GM12878 (cell line): ENCODE results near the gene SPTBN1. TPM values are rescaled to one million over a fixed set of nuclear protein-coding genes. Genes with fewer than 3 reads are reported as not detected.

ENCODE experiments used
- ATAC-seq: fragments of 200-7000 bp; cut with Tn5 transposase; 3 replicates; pipeline ENCODE4 v1.9.1; 2020; ENCODE audit warnings: mild to moderate bottlenecking, moderate library complexity
- BruUV-seq: library from RNA; stranded (reverse); fragments of 400-500 nt; replicated peaks from 2 replicates; lab custom pipeline; 2021; lab: Mats Ljungman, UMichigan
- CTCF ChIA-PET: fragments of 300-600 bp; sonication (Branson Sonifier 250); formaldehyde crosslinking; extraction: SDS; loops from one replicate; lab custom pipeline; 2021; ENCODE audit warnings: inconsistent platforms; lab: Yijun Ruan, JAX
- POLR2A ChIA-PET: fragments of 350-600 bp; formaldehyde crosslinking; extraction: SDS; loops from one replicate; lab custom pipeline; 2021; ENCODE audit warnings: inconsistent platforms; lab: Charles Lee
- RAD21 ChIA-PET: fragments of 300-600 bp; sonication (Branson Sonifier 250); formaldehyde crosslinking; loops from one replicate; lab custom pipeline; 2023; ENCODE audit warnings: antibody characterized with exemption; ENCODE audit not compliant: unreplicated experiment; lab: Charles Lee
- SMC1A ChIA-PET: fragments of 300-600 bp; sonication (Branson Sonifier 250); formaldehyde crosslinking; loops from one replicate; lab custom pipeline; 2023; ENCODE audit not compliant: unreplicated experiment, uncharacterized antibody; lab: Charles Lee
- DNase-seq: peaks from one replicate; pipeline ENCODE4 v3.0.0-alpha.2; 2011; ENCODE audit warnings: low read depth, low spot score
- FAIRE-seq: peaks from 3 replicates; lab custom pipeline; 2011; peaks lifted over from hg19 to GRCh38; lab: Jason Lieb, UNC
- H2AFZ ChIP-seq: 2 replicates; pipeline ENCODE4 v1.6.0; 2011; ENCODE audit warnings: low read depth, low read length, control low read depth; ENCODE audit not compliant: control insufficient read depth
- H3K27ac ChIP-seq: 2 replicates; pipeline ENCODE4 v1.5.1; 2011; ENCODE audit warnings: control low read depth; ENCODE audit not compliant: control insufficient read depth, insufficient read depth
- H3K27me3 ChIP-seq, 2 experiments: replicated peaks in 1 of 2; 2 replicates each; pipeline versions ENCODE4 v1.6.0 to v1.6.1; 2011; ENCODE audit warnings: low read length in 1 of 2; ENCODE audit not compliant: control insufficient read depth in 2 of 2, insufficient read depth in 2 of 2
- H3K36me3 ChIP-seq, 2 experiments: 2 replicates each; pipeline ENCODE4 v1.5.1; 2011; ENCODE audit warnings: low read length in 1 of 2; ENCODE audit not compliant: control insufficient read depth in 2 of 2, insufficient read depth in 2 of 2
- H3K4me1 ChIP-seq: 2 replicates; pipeline ENCODE4 v1.6.1; 2011; ENCODE audit warnings: mild to moderate bottlenecking, low read length, moderate library complexity, mixed read lengths; ENCODE audit not compliant: control insufficient read depth, insufficient read depth
- H3K4me2 ChIP-seq: 2 replicates; pipeline ENCODE4 v1.6.0; 2011; ENCODE audit warnings: control low read depth; ENCODE audit not compliant: control insufficient read depth, insufficient read depth
- H3K4me3 ChIP-seq: fragments of 200-600 bp; sonication (generic); 2 replicates; pipeline ENCODE4 v1.5.1; 2016
- H3K79me2 ChIP-seq: 2 replicates; pipeline ENCODE4 v1.6.0; 2011; ENCODE audit warnings: low read length; ENCODE audit not compliant: control insufficient read depth, insufficient read depth
- H3K9ac ChIP-seq: 2 replicates; pipeline ENCODE4 v1.8.0; 2011; ENCODE audit warnings: low read length, control low read depth, mixed read lengths; ENCODE audit not compliant: control insufficient read depth, insufficient read depth
- H3K9me3 ChIP-seq: replicated peaks from 3 replicates; pipeline ENCODE4 v1.5.1; 2011; ENCODE audit warnings: mild to moderate bottlenecking, low read length; ENCODE audit not compliant: control insufficient read depth, insufficient read depth
- H4K20me1 ChIP-seq: 2 replicates; pipeline ENCODE4 v1.6.0; 2011; ENCODE audit not compliant: control insufficient read depth, insufficient read depth
- BCL11A ChIP-seq: IDR thresholded peaks from 2 replicates; pipeline ENCODE4 v1.6.1; 2011; ENCODE audit warnings: low read depth, low read length
- CHD4 ChIP-seq: fragments of 200-600 bp; sonication (generic); IDR thresholded peaks from 2 replicates; pipeline ENCODE4 v1.6.1; 2016; ENCODE audit warnings: mild to moderate bottlenecking
- IKZF2 ChIP-seq, 2 experiments: fragments of 450-650 bp; IDR thresholded peaks; 2 replicates each; pipeline ENCODE4 v1.6.1; 2017; ENCODE audit warnings: mild to moderate bottlenecking in 2 of 2, moderate library complexity in 2 of 2
- MEF2B ChIP-seq: fragments of 450-650 bp; IDR thresholded peaks from 2 replicates; pipeline ENCODE4 v1.6.1; 2018; ENCODE audit warnings: mild to moderate bottlenecking, moderate library complexity; ENCODE audit not compliant: partially characterized antibody, poor library complexity, severe bottlenecking
- RBBP5 ChIP-seq: fragments of 200-600 bp; sonication (generic); conservative IDR thresholded peaks from 2 replicates; pipeline ENCODE4 v1.6.1; 2016
- SREBF2 ChIP-seq: IDR thresholded peaks from 2 replicates; pipeline ENCODE4 v1.6.1; 2012; ENCODE audit warnings: mild to moderate bottlenecking, low read length
- TAF1 ChIP-seq: IDR thresholded peaks from 2 replicates; pipeline ENCODE4 v1.6.1; 2011; ENCODE audit warnings: mild to moderate bottlenecking, low read depth, low read length, borderline replicate concordance
- WGBS: methylation state at CpG from one replicate; pipeline ENCODE4 v1.1.6; 2016; ENCODE audit warnings: low lambda C conversion rate; ENCODE audit not compliant: insufficient replicate concordance, insufficient coverage; ENCODE audit errors: missing lambda C conversion rate; 5-methylcytosine and 5-hydroxymethylcytosine counted together
- in situ Hi-C: fragments of 300-500 bp; cut with MboI; formaldehyde crosslinking; loops from 9 replicates; pipeline ENCODE4 v1.14.3; 2018; ENCODE audit warnings: mixed read lengths
- intact Hi-C: fragments of 100-400 bp; cut with micrococcal nuclease; formaldehyde crosslinking; loops from one replicate; pipeline ENCODE4 v1.14.2; 2022; ENCODE audit not compliant: unreplicated experiment
- polyA plus RNA-seq, 11 experiments: library from polyadenylated mRNA; depleted of rRNA in 4 of 11; unstranded in 6 of 11; stranded (reverse) in 5 of 11; fragments of >200 nt; fragmentation: Nextera tagmentation in 4 of 11; fragmentation: Illumina TruSeq in 1 of 11; extraction: Ambion mirVana in 4 of 11; extraction: Trizol in 1 of 11; gene quantifications; 1 replicate in 1 of 11; 2 replicates in 10 of 11; pipeline versions ENCODE4 v1.2.1 to v1.2.3, GENCODE V29; 2011 to 2016; ENCODE audit warnings: inconsistent platforms in 2 of 11, missing spikeins in 2 of 11, low read depth in 1 of 11
- total RNA-seq, 4 experiments: library from RNA; depleted of rRNA in 3 of 4; stranded (reverse); fragments of >200 nt in 3 of 4; fragmentation: Illumina TruSeq in 1 of 4; extraction: Trizol in 1 of 4; gene quantifications; 2 replicates each; pipeline versions ENCODE4 v1.2.1 to v1.2.3, GENCODE V29; 2013 to 2021
- TF ChIP-seq, protein P1 (sequence below): IDR thresholded peaks from 2 replicates; pipeline ENCODE4 v1.6.1; 2012; ENCODE audit warnings: low read depth, low read length, improper control_type of control experiment
- TF ChIP-seq, protein P2 (sequence below): fragments of 450-650 bp; formaldehyde crosslinking; IDR thresholded peaks from 2 replicates; pipeline ENCODE4 v1.5.0; 2022; ENCODE audit warnings: mild to moderate bottlenecking, missing genetic modification characterization

Gene SPTBN1
- total and polyA plus RNA-seq, 10 of the 15 experiments (the other 5 are each of a cell fraction or from before 2014, with no cell fraction given): 20.6 to 154 (median 76.7) TPM

DNA sequence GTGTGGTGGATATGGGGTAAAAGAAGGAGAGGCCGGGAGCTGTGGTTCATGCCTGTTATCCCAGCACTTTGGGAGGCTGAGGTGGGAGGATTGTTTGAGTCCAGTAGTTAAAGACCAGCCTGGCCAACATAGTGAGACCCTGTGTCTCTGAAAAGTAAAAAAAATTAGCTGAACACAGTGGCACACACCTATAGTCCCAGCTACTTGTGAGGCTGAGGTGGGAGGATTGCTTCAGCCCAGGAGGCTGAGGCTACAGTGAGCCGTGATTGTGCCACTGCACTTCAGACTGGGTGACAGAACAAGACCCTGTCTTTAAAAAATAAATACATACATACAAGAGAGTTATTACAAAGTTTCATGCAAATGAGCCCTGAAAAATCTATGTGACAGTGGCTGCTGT lies 80.6 kb downstream of the SPTBN1 start (continued):
- no peak for TF ChIP-seq TAF1
- TF ChIP-seq BCL11A: no peak
- TF ChIP-seq, all 136 proteins: peak for 0

DNA sequence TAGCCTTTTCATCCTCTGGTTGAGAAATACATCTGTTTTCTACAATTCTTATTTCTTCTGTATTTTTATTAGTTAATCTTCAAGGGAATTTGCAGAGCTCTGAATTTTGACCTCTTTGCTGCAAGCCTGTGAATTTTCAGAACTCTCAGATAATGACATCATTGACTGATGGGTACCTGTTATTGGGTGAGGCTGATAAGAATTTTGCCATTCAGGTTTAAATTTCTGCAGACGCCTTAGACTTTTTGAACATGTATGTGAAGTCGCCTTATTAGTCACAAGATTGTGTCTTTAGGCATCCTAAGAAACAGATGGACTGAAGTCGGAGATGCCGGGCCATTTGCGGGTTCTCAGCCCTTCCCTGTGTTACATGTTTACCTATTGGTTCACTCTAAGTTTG lies 82.4 kb downstream of the SPTBN1 start:
- ATAC-seq (no peak), FAIRE-seq (no peak), DNase-seq (no peak)
- no peak overlapping the region for H3K27ac ChIP-seq
- no peak overlapping the region for H2AFZ ChIP-seq
- H3K4me1 ChIP-seq: 0 out of 2 replicates have a peak, but pooled peaks cover 4% of the 10 kb centered on the region
- no peaks in the 10 kb centered on the region for H3K27me3 ChIP-seq
- ChIA-PET CTCF (no interaction called here), RAD21 (interaction anchor here (0.8 kb wide), 1 partner anchor 41 kb away, joined by 3 read pairs; no protein-coding TSS in a partner anchor), POLR2A (interaction anchor here (0.5 kb wide), 1 partner anchor 768 kb away, joined by 6 read pairs; no protein-coding TSS in a partner anchor), SMC1A (interaction anchor here (0.6 to 4.9 kb wide), 6 partner anchors 8 to 166 kb away, joined by 3 to 19 read pairs (median 4); no protein-coding TSS in a partner anchor)
- TF ChIP-seq RBBP5 (no peak), SREBF2 (no peak), IKZF2 (IDR thresholded peaks at IDR 0.05) (no peak), CHD4 (no peak), MEF2B (no peak)
- TF ChIP-seq, protein P1, sequence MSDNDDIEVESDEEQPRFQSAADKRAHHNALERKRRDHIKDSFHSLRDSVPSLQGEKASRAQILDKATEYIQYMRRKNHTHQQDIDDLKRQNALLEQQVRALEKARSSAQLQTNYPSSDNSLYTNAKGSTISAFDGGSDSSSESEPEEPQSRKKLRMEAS: no peak
- TF ChIP-seq, protein P2, sequence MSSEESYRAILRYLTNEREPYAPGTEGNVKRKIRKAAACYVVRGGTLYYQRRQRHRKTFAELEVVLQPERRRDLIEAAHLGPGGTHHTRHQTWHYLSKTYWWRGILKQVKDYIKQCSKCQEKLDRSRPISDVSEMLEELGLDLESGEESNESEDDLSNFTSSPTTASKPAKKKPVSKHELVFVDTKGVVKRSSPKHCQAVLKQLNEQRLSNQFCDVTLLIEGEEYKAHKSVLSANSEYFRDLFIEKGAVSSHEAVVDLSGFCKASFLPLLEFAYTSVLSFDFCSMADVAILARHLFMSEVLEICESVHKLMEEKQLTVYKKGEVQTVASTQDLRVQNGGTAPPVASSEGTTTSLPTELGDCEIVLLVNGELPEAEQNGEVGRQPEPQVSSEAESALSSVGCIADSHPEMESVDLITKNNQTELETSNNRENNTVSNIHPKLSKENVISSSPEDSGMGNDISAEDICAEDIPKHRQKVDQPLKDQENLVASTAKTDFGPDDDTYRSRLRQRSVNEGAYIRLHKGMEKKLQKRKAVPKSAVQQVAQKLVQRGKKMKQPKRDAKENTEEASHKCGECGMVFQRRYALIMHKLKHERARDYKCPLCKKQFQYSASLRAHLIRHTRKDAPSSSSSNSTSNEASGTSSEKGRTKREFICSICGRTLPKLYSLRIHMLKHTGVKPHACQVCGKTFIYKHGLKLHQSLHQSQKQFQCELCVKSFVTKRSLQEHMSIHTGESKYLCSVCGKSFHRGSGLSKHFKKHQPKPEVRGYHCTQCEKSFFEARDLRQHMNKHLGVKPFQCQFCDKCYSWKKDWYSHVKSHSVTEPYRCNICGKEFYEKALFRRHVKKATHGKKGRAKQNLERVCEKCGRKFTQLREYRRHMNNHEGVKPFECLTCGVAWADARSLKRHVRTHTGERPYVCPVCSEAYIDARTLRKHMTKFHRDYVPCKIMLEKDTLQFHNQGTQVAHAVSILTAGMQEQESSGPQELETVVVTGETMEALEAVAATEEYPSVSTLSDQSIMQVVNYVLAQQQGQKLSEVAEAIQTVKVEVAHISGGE (CRISPR knock-in tag): no peak
- intact Hi-C loops: no loop called here
- H3K4me3 ChIP-seq: no peak overlapping the region
- H4K20me1 ChIP-seq: no peaks in the 10 kb centered on the region
- H3K79me2 ChIP-seq: no peaks in the 10 kb centered on the region
- H3K36me3 ChIP-seq: no peaks in the 10 kb centered on the region
- H3K9ac ChIP-seq: no peak overlapping the region
- in situ Hi-C loops: no loop called here
- no peak overlapping the region for H3K4me2 ChIP-seq
- H3K9me3 ChIP-seq: no peaks in the 10 kb centered on the region
- 63% methylated on average over 5 of the region's 5 CpGs for WGBS
- BruUV-seq: no TSS peak
